Measurements from ENCODE around the gene C1orf105.

Gene C1orf105

DNA sequence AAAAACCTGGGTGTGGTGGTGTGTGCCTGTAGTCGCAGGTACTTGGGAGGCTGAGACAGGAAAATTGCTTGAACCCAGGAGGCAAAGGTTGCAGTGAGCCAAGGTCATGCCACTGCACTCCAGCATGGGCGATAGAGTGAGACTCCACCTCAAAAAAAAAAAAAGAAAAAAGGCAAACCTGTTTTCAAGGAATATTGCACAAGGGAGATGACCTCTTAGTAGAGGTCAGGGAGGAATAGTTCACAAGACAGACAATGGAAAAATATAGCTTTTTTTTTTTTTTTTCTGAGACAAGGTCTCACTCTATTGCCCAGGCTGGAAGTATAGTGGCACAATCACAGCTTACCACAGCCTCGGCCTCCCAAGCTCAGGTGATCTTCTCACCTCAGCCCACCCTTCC is 90.0 kb downstream of the C1orf105 start:
- H3K4me3 ChIP-seq (ENCODE audit: low read depth, low read length), result no peak overlapping the region
- TF ChIP-seq, protein P1, sequence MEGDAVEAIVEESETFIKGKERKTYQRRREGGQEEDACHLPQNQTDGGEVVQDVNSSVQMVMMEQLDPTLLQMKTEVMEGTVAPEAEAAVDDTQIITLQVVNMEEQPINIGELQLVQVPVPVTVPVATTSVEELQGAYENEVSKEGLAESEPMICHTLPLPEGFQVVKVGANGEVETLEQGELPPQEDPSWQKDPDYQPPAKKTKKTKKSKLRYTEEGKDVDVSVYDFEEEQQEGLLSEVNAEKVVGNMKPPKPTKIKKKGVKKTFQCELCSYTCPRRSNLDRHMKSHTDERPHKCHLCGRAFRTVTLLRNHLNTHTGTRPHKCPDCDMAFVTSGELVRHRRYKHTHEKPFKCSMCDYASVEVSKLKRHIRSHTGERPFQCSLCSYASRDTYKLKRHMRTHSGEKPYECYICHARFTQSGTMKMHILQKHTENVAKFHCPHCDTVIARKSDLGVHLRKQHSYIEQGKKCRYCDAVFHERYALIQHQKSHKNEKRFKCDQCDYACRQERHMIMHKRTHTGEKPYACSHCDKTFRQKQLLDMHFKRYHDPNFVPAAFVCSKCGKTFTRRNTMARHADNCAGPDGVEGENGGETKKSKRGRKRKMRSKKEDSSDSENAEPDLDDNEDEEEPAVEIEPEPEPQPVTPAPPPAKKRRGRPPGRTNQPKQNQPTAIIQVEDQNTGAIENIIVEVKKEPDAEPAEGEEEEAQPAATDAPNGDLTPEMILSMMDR (IDR thresholded peaks at IDR 0.05; ENCODE audit: low read depth, low read length), result no peak

DNA sequence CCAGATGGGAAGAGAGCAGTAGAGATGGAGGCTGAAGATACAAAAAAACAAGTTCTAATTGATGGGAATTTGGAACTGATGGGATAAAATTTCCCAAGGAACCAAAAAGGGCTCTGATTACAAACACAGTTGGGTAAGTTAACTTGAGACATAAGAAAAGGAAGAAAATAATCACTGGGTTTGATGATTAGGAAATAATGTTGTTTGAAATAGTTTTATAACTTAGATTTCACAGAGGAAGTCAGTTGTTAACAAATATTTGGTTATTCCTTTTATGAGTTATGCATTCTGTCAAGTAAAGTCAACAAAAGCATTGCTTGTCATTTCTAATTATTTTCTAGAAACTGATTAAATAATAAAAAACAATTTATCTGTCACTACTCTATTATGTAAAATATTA is 92.1 kb downstream of the C1orf105 start:
- TF ChIP-seq, protein P1 (IDR thresholded peaks at IDR 0.05; ENCODE audit: low read depth, low read length), result no peak
- H3K4me3 ChIP-seq (ENCODE audit: low read depth, low read length), result no peak overlapping the region

DNA sequence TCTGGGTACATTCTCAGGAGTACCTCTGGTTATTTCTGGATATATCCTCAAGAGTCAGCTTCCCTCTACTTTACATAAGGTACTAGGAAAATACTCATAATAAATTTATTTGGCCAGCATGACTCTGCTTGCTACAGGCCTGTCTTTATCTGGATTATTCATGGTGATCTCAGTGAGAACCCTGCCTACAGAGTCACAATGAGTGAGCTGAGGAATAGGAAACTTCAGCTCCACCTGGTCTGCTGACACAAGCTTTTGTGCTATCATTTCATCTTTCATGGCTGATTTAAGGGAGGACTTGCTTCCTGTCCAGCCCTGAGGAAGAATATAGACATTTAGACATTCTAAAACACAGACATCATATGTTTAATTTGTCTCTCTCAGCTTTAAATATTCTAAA is 93.0 kb downstream of the C1orf105 start:
- TF ChIP-seq, protein P1 (IDR thresholded peaks at IDR 0.05; ENCODE audit: low read depth, low read length), result no peak
- H3K4me3 ChIP-seq (ENCODE audit: low read depth, low read length), result no peak overlapping the region

DNA sequence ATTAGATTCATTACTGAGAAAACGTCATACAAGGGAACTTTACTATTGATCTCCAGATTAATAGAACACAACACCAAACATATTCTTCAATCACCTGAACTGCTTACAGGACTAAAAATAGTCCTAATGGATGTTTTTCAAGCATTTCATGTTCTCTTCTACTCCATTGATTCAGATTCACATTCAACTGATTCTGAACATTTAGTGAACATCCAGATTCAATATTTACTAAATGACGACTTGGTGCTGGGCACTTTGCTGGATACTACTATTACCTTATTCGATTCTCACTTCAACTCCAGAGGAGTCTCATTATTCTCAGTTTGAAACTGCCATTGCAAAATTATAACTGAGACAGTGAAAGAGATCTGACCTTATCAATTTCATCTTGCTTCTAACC is 93.6 kb downstream of the C1orf105 start:
- no peak overlapping the region for H3K4me3 ChIP-seq (ENCODE audit: low read depth, low read length)
- TF ChIP-seq, protein P1 (IDR thresholded peaks at IDR 0.05; ENCODE audit: low read depth, low read length), result no peak

DNA sequence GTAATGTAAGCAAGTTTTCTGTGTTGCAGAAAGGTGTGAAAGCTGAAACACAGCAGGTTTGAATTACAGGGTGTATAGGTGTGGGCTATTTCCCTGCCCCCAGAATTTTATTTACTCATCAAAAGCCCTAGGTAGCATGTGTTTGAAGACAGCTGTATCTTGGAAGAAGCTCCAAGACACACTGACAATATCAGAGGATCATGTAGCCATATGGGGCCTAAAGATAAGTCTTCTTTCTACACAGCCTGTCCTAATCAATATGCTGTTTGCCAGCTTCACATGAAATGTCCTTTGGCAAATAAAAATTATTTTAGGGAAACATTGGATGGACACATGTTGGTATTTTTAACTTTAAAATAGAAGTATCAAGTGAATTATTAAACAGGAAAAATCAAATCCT is 95.0 kb downstream of the C1orf105 start:
- TF ChIP-seq, protein P1 (IDR thresholded peaks at IDR 0.05; ENCODE audit: low read depth, low read length), result no peak
- no peak overlapping the region for H3K4me3 ChIP-seq (ENCODE audit: low read depth, low read length)

DNA sequence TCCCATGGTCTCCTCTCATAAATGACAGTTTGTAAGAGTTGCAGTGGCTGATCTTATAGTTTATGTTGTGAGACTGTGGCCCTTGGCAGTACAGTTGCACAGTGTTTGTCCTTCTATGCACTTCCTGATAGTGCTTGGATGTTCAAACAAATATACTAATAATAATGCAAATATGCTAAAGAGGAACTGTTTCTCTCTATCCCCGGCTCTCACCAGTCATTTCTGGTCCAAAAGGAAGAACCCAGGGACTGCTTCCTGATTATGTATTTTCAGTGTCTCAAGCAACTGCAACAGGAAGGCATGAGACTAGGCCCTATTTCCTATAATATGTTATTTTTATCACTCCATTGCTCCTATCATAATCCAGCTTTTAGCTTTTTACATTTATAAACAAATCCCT is 95.4 kb downstream of the C1orf105 start:
- TF ChIP-seq, protein P1 (IDR thresholded peaks at IDR 0.05; ENCODE audit: low read depth, low read length), result no peak
- no peak overlapping the region for H3K4me3 ChIP-seq (ENCODE audit: low read depth, low read length)

DNA sequence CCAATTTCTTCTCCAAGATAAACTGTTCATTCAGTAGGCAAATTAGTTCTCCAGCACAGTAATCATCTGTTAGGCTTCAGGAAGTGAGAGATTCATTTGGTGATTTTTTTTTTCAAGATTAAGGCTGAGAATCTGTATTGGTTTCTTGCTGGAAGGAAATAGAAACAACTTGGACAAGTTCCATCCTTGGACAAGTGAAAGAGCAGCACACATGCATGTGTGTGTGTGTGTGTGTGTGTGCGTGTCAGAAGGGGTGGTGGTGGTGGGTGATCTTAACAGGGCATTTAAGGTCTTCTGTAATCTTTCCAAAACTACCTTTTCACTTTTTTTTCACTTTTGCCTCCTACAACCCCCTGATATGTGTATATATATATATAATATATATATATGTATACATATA is 96.6 kb downstream of the C1orf105 start:
- no peak overlapping the region for H3K4me3 ChIP-seq (ENCODE audit: low read depth, low read length)
- TF ChIP-seq, protein P1 (IDR thresholded peaks at IDR 0.05; ENCODE audit: low read depth, low read length), result no peak
